ENCODE results near the gene POFUT1. TPM values are rescaled to one million over a fixed set of nuclear protein-coding genes. Genes with fewer than 3 reads are reported as not detected.

The POFUT1 gene
- total and polyA plus RNA-seq, 2 experiments from 2014 or later = 9.3 to 34.0 TPM

DNA sequence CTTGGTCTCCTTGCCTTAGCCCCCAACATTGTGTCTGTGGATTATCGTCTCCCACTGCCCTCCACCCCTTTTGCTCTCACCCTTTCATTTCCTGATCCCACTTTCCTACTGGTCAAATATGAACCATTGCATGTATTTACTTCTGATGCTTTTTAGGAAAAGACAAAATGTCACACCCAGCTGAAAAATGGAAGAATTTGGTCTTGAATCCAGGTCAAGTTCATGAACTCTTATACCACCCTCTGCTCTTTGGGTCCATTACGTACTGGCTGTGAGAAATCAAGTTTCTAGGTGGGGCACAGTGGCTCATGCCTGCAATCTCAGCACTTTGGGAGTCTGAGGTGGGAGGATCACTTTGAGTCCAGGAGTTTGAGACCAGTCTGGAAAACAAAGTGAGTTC is 54.0 kb downstream of the POFUT1 start (continued):
- TF ChIP-seq, protein P1, sequence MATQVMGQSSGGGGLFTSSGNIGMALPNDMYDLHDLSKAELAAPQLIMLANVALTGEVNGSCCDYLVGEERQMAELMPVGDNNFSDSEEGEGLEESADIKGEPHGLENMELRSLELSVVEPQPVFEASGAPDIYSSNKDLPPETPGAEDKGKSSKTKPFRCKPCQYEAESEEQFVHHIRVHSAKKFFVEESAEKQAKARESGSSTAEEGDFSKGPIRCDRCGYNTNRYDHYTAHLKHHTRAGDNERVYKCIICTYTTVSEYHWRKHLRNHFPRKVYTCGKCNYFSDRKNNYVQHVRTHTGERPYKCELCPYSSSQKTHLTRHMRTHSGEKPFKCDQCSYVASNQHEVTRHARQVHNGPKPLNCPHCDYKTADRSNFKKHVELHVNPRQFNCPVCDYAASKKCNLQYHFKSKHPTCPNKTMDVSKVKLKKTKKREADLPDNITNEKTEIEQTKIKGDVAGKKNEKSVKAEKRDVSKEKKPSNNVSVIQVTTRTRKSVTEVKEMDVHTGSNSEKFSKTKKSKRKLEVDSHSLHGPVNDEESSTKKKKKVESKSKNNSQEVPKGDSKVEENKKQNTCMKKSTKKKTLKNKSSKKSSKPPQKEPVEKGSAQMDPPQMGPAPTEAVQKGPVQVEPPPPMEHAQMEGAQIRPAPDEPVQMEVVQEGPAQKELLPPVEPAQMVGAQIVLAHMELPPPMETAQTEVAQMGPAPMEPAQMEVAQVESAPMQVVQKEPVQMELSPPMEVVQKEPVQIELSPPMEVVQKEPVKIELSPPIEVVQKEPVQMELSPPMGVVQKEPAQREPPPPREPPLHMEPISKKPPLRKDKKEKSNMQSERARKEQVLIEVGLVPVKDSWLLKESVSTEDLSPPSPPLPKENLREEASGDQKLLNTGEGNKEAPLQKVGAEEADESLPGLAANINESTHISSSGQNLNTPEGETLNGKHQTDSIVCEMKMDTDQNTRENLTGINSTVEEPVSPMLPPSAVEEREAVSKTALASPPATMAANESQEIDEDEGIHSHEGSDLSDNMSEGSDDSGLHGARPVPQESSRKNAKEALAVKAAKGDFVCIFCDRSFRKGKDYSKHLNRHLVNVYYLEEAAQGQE (IDR thresholded peaks at IDR 0.05; ENCODE audit: unreplicated experiment) = no peak
- no peak for TF ChIP-seq NANOG (IDR thresholded peaks at IDR 0.05; ENCODE audit: borderline replicate concordance)
- TF ChIP-seq EZH2phosphoT487 (IDR thresholded peaks at IDR 0.05; ENCODE audit: unreplicated experiment) = no peak
- no peak for TF ChIP-seq JUNB (IDR thresholded peaks at IDR 0.05; ENCODE audit: unreplicated experiment)
- no peak for TF ChIP-seq ZNF331 (CRISPR knock-in tag; IDR thresholded peaks at IDR 0.05; ENCODE audit: low read depth)
- no peak for TF ChIP-seq ZNF114 (CRISPR knock-in tag; IDR thresholded peaks at IDR 0.05)
- no peak for TF ChIP-seq CREB1 (CRISPR knock-in tag; IDR thresholded peaks at IDR 0.05; ENCODE audit: low read depth)
- TF ChIP-seq EZH2 (IDR thresholded peaks at IDR 0.05; ENCODE audit: low read depth, unreplicated experiment) = no peak

DNA sequence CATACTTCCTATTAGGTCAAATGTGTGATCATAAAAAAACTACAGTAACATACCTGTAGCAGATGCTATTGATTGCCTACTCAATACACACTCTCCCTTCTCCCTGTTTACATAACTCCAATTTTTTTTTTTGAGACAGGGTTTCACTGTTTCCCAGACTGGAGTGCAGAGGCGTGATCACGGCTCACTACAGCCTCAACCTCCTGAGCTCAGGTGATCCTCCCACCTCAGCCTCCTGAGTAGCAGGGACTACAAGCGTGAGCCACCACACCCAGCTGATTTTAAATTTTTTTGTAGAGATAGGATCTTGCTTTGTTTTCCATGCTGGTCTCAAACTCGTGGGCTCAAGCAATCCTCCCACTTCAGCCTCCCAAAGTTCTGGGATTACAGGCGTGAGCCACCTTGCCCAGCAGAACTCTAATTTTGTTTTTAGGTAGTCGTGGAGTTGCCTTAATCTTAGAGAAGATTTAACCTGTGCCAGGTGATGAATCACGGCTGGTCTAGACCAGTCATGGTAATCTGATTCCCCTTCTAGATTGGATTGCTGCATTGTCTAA is 55.8 kb downstream of the POFUT1 start:
- Histone ChIP-seq H3F3A (replicated peaks; ENCODE audit: low read depth) (0 out of 2 replicates have a peak, but pooled peaks cover 2% of the 10 kb centered on the region), H2AFZ (no peak overlapping the region), H3K9me2 (ENCODE audit: insufficient read depth) (no peaks in the 10 kb centered on the region), H3K27me3 (ENCODE audit: insufficient read depth) (no peaks in the 10 kb centered on the region), H3K36me3 (ENCODE audit: insufficient read depth) (no peaks in the 10 kb centered on the region), H3K4me2 (no peak overlapping the region), H4K20me1 (replicated peaks; ENCODE audit: insufficient read depth) (peaks cover 5% of the 10 kb centered on the region; the same call in 1 of the 2 replicates), H3K79me2 (replicated peaks; ENCODE audit: insufficient read depth) (no peaks in the 10 kb centered on the region; the same call in 1 of the 2 replicates), H3K4me1 (ENCODE audit: insufficient read depth) (no peaks in the 10 kb centered on the region), H3K4me3 (no peak overlapping the region), H3K27ac (ENCODE audit: low read depth) (no peak overlapping the region)
- TF ChIP-seq POLR2AphosphoS5 (IDR thresholded peaks at IDR 0.05; ENCODE audit: low read depth) (no peak), ZNF331 (CRISPR knock-in tag; IDR thresholded peaks at IDR 0.05; ENCODE audit: low read depth) (no peak), NANOG (IDR thresholded peaks at IDR 0.05; ENCODE audit: borderline replicate concordance) (no peak), JUNB (IDR thresholded peaks at IDR 0.05; ENCODE audit: unreplicated experiment) (no peak)
- TF ChIP-seq, protein P2, sequence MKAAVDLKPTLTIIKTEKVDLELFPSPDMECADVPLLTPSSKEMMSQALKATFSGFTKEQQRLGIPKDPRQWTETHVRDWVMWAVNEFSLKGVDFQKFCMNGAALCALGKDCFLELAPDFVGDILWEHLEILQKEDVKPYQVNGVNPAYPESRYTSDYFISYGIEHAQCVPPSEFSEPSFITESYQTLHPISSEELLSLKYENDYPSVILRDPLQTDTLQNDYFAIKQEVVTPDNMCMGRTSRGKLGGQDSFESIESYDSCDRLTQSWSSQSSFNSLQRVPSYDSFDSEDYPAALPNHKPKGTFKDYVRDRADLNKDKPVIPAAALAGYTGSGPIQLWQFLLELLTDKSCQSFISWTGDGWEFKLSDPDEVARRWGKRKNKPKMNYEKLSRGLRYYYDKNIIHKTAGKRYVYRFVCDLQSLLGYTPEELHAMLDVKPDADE (IDR thresholded peaks at IDR 0.05) = no peak
- Mint-ChIP-seq H3K36me3 (ENCODE audit: low read depth) (no peaks in the 10 kb centered on the region), H3K4me3 (no peak overlapping the region), H3K27ac (no peak overlapping the region), H3K27me3 (ENCODE audit: insufficient read depth, low read depth, poor library complexity) (peaks cover 7% of the 10 kb centered on the region), H3K4me1 (no peaks in the 10 kb centered on the region), H3K9me3 (no peaks in the 10 kb centered on the region)
- no peak for ATAC-seq
- DNase-seq (ENCODE audit: low spot score) = no peak

All from GM23338 (cell line).